Endothelial cell of umbilical vein (primary cell): ENCODE data around the gene SMIM41. TPM values are rescaled to one million over a fixed set of nuclear protein-coding genes. Genes with fewer than 3 reads are reported as not detected.

Experiments
- BruUV-seq: library from RNA; stranded (reverse); fragments of 400-500 nt; replicated peaks from 2 replicates; lab custom pipeline; 2021; lab: Mats Ljungman, UMichigan
- CTCF ChIA-PET: fragments of 300-600, 350-600 bp; sonication (Branson Sonifier 250); formaldehyde crosslinking; loops from one replicate; lab custom pipeline; 2021; ENCODE audit warnings: antibody characterized with exemption, inconsistent platforms; lab: Charles Lee
- POLR2A ChIA-PET: fragments of 300-600, 350-600 bp; sonication (Branson Sonifier 250); formaldehyde crosslinking; loops from one replicate; lab custom pipeline; 2021; ENCODE audit warnings: antibody characterized with exemption, inconsistent platforms; lab: Charles Lee
- DNase-seq: peaks from one replicate; pipeline ENCODE4 v3.0.0-alpha.2; 2011; ENCODE audit warnings: low read depth, low spot score
- FAIRE-seq: peaks from 2 replicates; lab custom pipeline; 2011; peaks lifted over from hg19 to GRCh38; lab: Jason Lieb, UNC
- H2AFZ ChIP-seq: 2 replicates; pipeline ENCODE4 v1.6.0; 2012; ENCODE audit warnings: low read depth, low read length, control low read depth, inconsistent platforms
- H3K27ac ChIP-seq: 2 replicates; pipeline ENCODE4 v1.5.1; 2011; ENCODE audit warnings: low read depth, mild to moderate bottlenecking, control low read depth, low read length, moderate library complexity; ENCODE audit not compliant: insufficient read depth
- H3K27me3 ChIP-seq, 2 experiments: 2 replicates each; pipeline versions ENCODE4 v1.6.0 to v1.6.1; 2011; ENCODE audit warnings: low read length in 2 of 2, mixed read lengths in 1 of 2; ENCODE audit not compliant: control insufficient read depth in 2 of 2, insufficient read depth in 2 of 2
- H3K36me3 ChIP-seq, 2 experiments: 2 replicates in 1 of 2; 3 replicates in 1 of 2; pipeline ENCODE4 v1.5.1; 2011; ENCODE audit warnings: low read length in 2 of 2, mild to moderate bottlenecking in 1 of 2, moderate library complexity in 1 of 2; ENCODE audit not compliant: control insufficient read depth in 2 of 2, insufficient read depth in 2 of 2; ENCODE audit errors: extremely low read depth in 1 of 2
- H3K4me1 ChIP-seq: 3 replicates; pipeline ENCODE4 v1.5.1; 2011; ENCODE audit warnings: mild to moderate bottlenecking, low read length; ENCODE audit not compliant: control insufficient read depth, insufficient read depth; ENCODE audit errors: extremely low read depth
- H3K4me2 ChIP-seq: 2 replicates; pipeline ENCODE4 v1.6.1; 2011; ENCODE audit warnings: low read length, control low read depth, mixed read lengths; ENCODE audit not compliant: insufficient read depth
- H3K4me3 ChIP-seq, 3 experiments: fragments of 200-600 bp in 1 of 3; sonication (generic), shearing (Covaris generic) in 1 of 3; replicated peaks in 1 of 3; 2 replicates each; pipeline ENCODE4 v1.5.1; 2011 to 2016; ENCODE audit warnings: control low read depth in 3 of 3, low read length in 3 of 3, mild to moderate bottlenecking in 2 of 3, inconsistent platforms in 1 of 3, low read depth in 1 of 3, moderate library complexity in 1 of 3; ENCODE audit not compliant: insufficient read depth in 1 of 3
- H3K79me2 ChIP-seq: 2 replicates; pipeline ENCODE4 v1.6.0; 2012; ENCODE audit warnings: low read length, inconsistent platforms; ENCODE audit not compliant: control insufficient read depth, insufficient read depth
- H3K9ac ChIP-seq: replicated peaks from 2 replicates; pipeline ENCODE3; 2011; ENCODE audit warnings: low read length, control low read depth; ENCODE audit not compliant: insufficient read depth; ENCODE audit errors: extremely low read depth
- H3K9me1 ChIP-seq: replicated peaks from 3 replicates; pipeline ENCODE4 v1.6.0; 2011; ENCODE audit warnings: mild to moderate bottlenecking, low read length; ENCODE audit not compliant: control insufficient read depth, insufficient read depth; ENCODE audit errors: extremely low read depth
- H3K9me3 ChIP-seq: replicated peaks from 2 replicates; pipeline ENCODE4 v1.5.1; 2012; ENCODE audit warnings: low read length, inconsistent platforms; ENCODE audit not compliant: control insufficient read depth, insufficient read depth
- H4K20me1 ChIP-seq: replicated peaks from 2 replicates; pipeline ENCODE3; 2011; ENCODE audit warnings: mild to moderate bottlenecking, low read length; ENCODE audit not compliant: control insufficient read depth, insufficient read depth; ENCODE audit errors: extremely low read depth
- CTCF ChIP-seq, 2 donors: IDR thresholded peaks; 1 replicate in 1 of 2; 2 replicates in 1 of 2; pipeline ENCODE4 v1.5.1; 2011; ENCODE audit warnings: low read length in 2 of 2, mild to moderate bottlenecking in 2 of 2, moderate library complexity in 2 of 2, control low read depth in 1 of 2, inconsistent platforms in 1 of 2, low read depth in 1 of 2; ENCODE audit not compliant: insufficient read depth in 1 of 2; ENCODE audit errors: extremely low read depth in 1 of 2
- EZH2 ChIP-seq: IDR thresholded peaks from 2 replicates; pipeline ENCODE4 v1.6.1; 2012; ENCODE audit warnings: borderline replicate concordance, low read depth, mild to moderate bottlenecking, moderate library complexity, low read length, inconsistent platforms; ENCODE audit not compliant: severe bottlenecking
- FOS ChIP-seq: IDR thresholded peaks from 2 replicates; pipeline ENCODE4 v1.6.1; 2011; ENCODE audit warnings: mild to moderate bottlenecking, low read length, moderate library complexity, borderline replicate concordance; ENCODE audit not compliant: insufficient read depth
- GATA2 ChIP-seq: IDR thresholded peaks from 2 replicates; pipeline ENCODE4 v1.7.0; 2011; ENCODE audit warnings: low read depth, mild to moderate bottlenecking, moderate library complexity, mixed read lengths, low read length; ENCODE audit not compliant: insufficient read length, insufficient read depth
- JUN ChIP-seq: IDR thresholded peaks from 2 replicates; pipeline ENCODE4 v1.6.1; 2011; ENCODE audit warnings: borderline replicate concordance, low read depth; ENCODE audit not compliant: insufficient read length, insufficient read depth
- MAX ChIP-seq: IDR thresholded peaks from 2 replicates; pipeline ENCODE4 v1.6.1; 2011; ENCODE audit not compliant: insufficient read depth, insufficient read length
- MYC ChIP-seq: IDR thresholded peaks from one replicate; pipeline ENCODE4 v1.6.1; 2011; ENCODE audit warnings: mild to moderate bottlenecking, low read depth, low read length
- POLR2A ChIP-seq: IDR thresholded peaks from 2 replicates; pipeline ENCODE4 v1.6.1; 2012; ENCODE audit warnings: low read depth, mild to moderate bottlenecking, control low read depth, low read length
- POLR2AphosphoS5 ChIP-seq: IDR thresholded peaks from 2 replicates; pipeline ENCODE4 v1.6.1; 2012; ENCODE audit warnings: low read depth, mild to moderate bottlenecking, control low read depth, low read length, moderate library complexity; ENCODE audit not compliant: insufficient read depth
- dilution Hi-C: fragments of 300-500 bp; cut with MboI; formaldehyde crosslinking; loops from one replicate; pipeline ENCODE4 v1.15.0; 2019; ENCODE audit warnings: low sequenced_read_pairs; ENCODE audit not compliant: extremely low pct_ligation_motif_present
- intact Hi-C: fragments of 100-400 bp; cut with micrococcal nuclease; formaldehyde crosslinking; loops from one replicate; pipeline ENCODE4 v1.10.0; 2022
- polyA plus RNA-seq, 4 experiments: library from polyadenylated mRNA; depleted of rRNA in 3 of 4; stranded (reverse) in 3 of 4; unstranded in 1 of 4; fragments of >200 nt; gene quantifications; 2 replicates each; pipeline versions ENCODE4 v1.2.1 to v1.2.3, GENCODE V29; 2011 to 2012; ENCODE audit warnings: missing spikeins in 1 of 4
- total RNA-seq: library from RNA; stranded (reverse); gene quantifications from 2 replicates; pipeline ENCODE4 v1.2.3, GENCODE V29; 2021

SMIM41 gene
- total and polyA plus RNA-seq, 2 donors (not counting 3 experiments of a cell fraction or from before 2014, with no cell fraction given) = not detected

- Histone ChIP-seq H3K27ac (no peak overlapping the region), H3K4me2 (no peak overlapping the region), H3K27me3 (no peaks in the 10 kb centered on the region), H3K4me1 (peaks cover 26% of the 10 kb centered on the region), H3K9me1 (no peaks in the 10 kb centered on the region), H3K9me3 (no peaks in the 10 kb centered on the region), H3K36me3 (no peaks in the 10 kb centered on the region), H2AFZ (no peak overlapping the region), H3K79me2 (no peaks in the 10 kb centered on the region), H4K20me1 (no peaks in the 10 kb centered on the region), H3K4me3 (no peak overlapping the region), H3K9ac (no peak overlapping the region)
- no peak for DNase-seq
- FAIRE-seq = no peak
- dilution Hi-C loops (no loop called here), intact Hi-C loops (no loop called here)
- CTCF ChIA-PET = interaction anchor here (1.4 to 1.5 kb wide), 2 partner anchors 15 to 33 kb away, joined by 4 to 5 read pairs; partner anchors contain the start of gene NR4A1
- TF ChIP-seq GATA2 = no peak
- no peak for TF ChIP-seq MYC
- no peak for TF ChIP-seq EZH2
- no peak for TF ChIP-seq FOS
- TF ChIP-seq MAX = no peak
- TF ChIP-seq POLR2AphosphoS5 = no peak
- TF ChIP-seq POLR2A = no peak
- no peak for TF ChIP-seq CTCF (IDR thresholded peaks at IDR 0.05; ENCODE audit: extremely low read depth in 1 of 2, insufficient read depth in 1 of 2, low read depth in 1 of 2, low read length in 2 of 2)
- TF ChIP-seq JUN = no peak
- POLR2A ChIA-PET = no interaction called here
- no TSS peak for BruUV-seq
Measured at GRCh38 chr12:52035926-52036325, 43.6 kb upstream of the SMIM41 start.
